ENCODE data around the gene KCTD2. TPM values are rescaled to one million over a fixed set of nuclear protein-coding genes. Genes with fewer than 3 reads are reported as not detected.
A peak's percentile ranks its signal among the peaks of the same experiment; 100 is the strongest.

Gene KCTD2
- total and polyA plus RNA-seq, 9 of the 15 experiments (the other 6 are each of a cell fraction or from before 2014, with no cell fraction given) = 1.7 to 32.9 (median 15.8) TPM

DNA sequence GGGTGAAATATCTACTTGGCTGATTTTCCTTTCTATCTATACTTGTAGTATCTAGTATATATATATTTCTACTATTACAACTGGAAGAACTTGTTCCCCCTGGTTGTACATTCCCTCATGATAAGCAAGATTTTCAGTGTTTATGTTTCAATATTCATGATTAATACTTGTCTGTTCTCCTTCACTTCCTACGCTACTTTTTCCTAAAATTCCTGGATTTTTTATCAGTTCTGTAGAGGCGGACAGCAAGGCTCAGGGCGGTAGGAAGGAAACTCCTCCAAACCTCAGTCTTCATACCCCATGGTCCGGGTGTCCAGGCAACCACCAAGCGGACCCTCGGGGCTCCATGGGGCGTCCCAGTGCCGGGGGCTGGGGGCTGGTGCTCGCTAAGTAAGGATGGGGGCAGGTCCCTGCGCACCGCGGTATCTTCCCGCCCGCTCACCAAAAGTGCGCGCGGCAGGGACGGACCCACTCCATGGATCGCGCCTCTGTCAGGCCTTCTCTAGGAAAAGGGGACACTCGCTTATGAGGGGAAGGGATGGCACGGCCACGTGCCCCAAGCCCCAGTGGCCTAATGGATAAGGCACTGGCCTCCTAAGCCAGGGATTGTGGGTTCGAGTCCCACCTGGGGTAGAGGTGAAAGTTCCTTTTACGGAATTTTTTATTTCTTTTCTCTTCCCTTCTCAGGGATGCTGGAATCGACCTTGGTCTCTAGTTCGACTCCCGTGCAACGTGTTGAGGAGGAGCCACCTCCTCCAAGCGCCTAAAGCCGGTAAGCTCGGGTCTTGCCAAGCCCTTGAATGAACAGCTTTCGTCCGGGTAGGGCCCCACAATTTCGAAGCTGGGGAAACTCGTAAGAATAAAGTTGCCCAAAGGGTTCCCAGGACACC, 13.4 kb upstream of the KCTD2 start (continued):
- TF ChIP-seq PRMT5 (CRISPR knock-in tag; IDR thresholded peaks at IDR 0.05) (no peak), SIN3A (IDR thresholded peaks at IDR 0.05; ENCODE audit: borderline replicate concordance in 2 of 2, control insufficient read depth in 1 of 2, low read depth in 2 of 2, low read length in 2 of 2) (no peak; a peak in 1 of 4 replicates), ZNF507 (tag; conservative IDR thresholded peaks at IDR 0.05) (no peak), STAT5A (IDR thresholded peaks at IDR 0.05; ENCODE audit: borderline replicate concordance, low read length) (no peak), L3MBTL2 (IDR thresholded peaks at IDR 0.05) (peak; percentile 88), SRSF3 (IDR thresholded peaks at IDR 0.05; ENCODE audit: insufficient read depth, low read length) (no peak), ZEB2 (IDR thresholded peaks at IDR 0.05) (no peak), EHMT2 (IDR thresholded peaks at IDR 0.05) (no peak), ZFP36 (IDR thresholded peaks at IDR 0.05; ENCODE audit: low read depth, low read length, partially characterized antibody) (no peak), GTF2F1 (IDR thresholded peaks at IDR 0.05; ENCODE audit: low read depth, low read length) (no peak), POLR2G (IDR thresholded peaks at IDR 0.05; ENCODE audit: low read depth, low read length) (no peak; the same call in 1 of the 2 replicates), FUS (optimal IDR thresholded peaks at IDR 0.05; ENCODE audit: low read depth, low read length) (no peak), TFAM (CRISPR knock-in tag; conservative IDR thresholded peaks at IDR 0.05) (no peak), ILK (tag; IDR thresholded peaks at IDR 0.05; ENCODE audit: borderline replicate concordance, low read depth) (no peak), DIDO1 (tag; IDR thresholded peaks at IDR 0.05; ENCODE audit: low read depth) (no peak), ZNF785 (CRISPR knock-in tag; IDR thresholded peaks at IDR 0.05) (peak; percentile 15; the same call in 1 of the 2 replicates), SAP30 (IDR thresholded peaks at IDR 0.05; ENCODE audit: borderline replicate concordance, insufficient read depth, low read depth, low read length, poor library complexity, severe bottlenecking) (no peak), BCOR (IDR thresholded peaks at IDR 0.05) (peak; percentile 66), ZNF551 (CRISPR knock-in tag; IDR thresholded peaks at IDR 0.05) (no peak), ETV6 (IDR thresholded peaks at IDR 0.05; ENCODE audit: borderline replicate concordance in 1 of 2, low read depth in 2 of 2, low read length in 1 of 2) (no peak), ETV6 (CRISPR knock-in tag; IDR thresholded peaks at IDR 0.05; ENCODE audit: borderline replicate concordance) (no peak), FOXP1 (CRISPR knock-in tag; IDR thresholded peaks at IDR 0.05) (no peak), HDGF (IDR thresholded peaks at IDR 0.05) (no peak), HMG20B (CRISPR knock-in tag; IDR thresholded peaks at IDR 0.05) (no peak)
- TF ChIP-seq, protein P1, sequence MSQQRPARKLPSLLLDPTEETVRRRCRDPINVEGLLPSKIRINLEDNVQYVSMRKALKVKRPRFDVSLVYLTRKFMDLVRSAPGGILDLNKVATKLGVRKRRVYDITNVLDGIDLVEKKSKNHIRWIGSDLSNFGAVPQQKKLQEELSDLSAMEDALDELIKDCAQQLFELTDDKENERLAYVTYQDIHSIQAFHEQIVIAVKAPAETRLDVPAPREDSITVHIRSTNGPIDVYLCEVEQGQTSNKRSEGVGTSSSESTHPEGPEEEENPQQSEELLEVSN (IDR thresholded peaks at IDR 0.05; ENCODE audit: borderline replicate concordance in 1 of 2, extremely low read depth in 1 of 2, insufficient read depth in 1 of 2, insufficient read length in 1 of 2, low read depth in 1 of 2, low read length in 1 of 2, poor library complexity in 1 of 2, severe bottlenecking in 1 of 2) = peak; percentile 82 to 87
- TF ChIP-seq, protein P2, sequence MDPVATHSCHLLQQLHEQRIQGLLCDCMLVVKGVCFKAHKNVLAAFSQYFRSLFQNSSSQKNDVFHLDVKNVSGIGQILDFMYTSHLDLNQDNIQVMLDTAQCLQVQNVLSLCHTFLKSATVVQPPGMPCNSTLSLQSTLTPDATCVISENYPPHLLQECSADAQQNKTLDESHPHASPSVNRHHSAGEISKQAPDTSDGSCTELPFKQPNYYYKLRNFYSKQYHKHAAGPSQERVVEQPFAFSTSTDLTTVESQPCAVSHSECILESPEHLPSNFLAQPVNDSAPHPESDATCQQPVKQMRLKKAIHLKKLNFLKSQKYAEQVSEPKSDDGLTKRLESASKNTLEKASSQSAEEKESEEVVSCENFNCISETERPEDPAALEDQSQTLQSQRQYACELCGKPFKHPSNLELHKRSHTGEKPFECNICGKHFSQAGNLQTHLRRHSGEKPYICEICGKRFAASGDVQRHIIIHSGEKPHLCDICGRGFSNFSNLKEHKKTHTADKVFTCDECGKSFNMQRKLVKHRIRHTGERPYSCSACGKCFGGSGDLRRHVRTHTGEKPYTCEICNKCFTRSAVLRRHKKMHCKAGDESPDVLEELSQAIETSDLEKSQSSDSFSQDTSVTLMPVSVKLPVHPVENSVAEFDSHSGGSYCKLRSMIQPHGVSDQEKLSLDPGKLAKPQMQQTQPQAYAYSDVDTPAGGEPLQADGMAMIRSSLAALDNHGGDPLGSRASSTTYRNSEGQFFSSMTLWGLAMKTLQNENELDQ (CRISPR knock-in tag; IDR thresholded peaks at IDR 0.05; ENCODE audit: borderline replicate concordance) = no peak
